Fibroblast of lung (primary cell): ENCODE results near the gene ERBB4. TPM values are rescaled to one million over a fixed set of nuclear protein-coding genes. Genes with fewer than 3 reads are reported as not detected.

Experiments used
- DNase-seq, 2 donors: peaks; one replicate each; pipeline versions ENCODE4 v3.0.0 to v3.0.0-alpha.2; 2010; ENCODE audit warnings: low read depth in 2 of 2
- H2AFZ ChIP-seq: 2 replicates; pipeline ENCODE4 v1.5.1; 2012; ENCODE audit warnings: low read length, control low read depth, inconsistent platforms
- H3K27ac ChIP-seq: 2 replicates; pipeline ENCODE4 v1.5.1; 2011; ENCODE audit warnings: low read length, control low read depth; ENCODE audit not compliant: insufficient read depth
- H3K27me3 ChIP-seq: 2 replicates; pipeline ENCODE4 v1.5.1; 2011; ENCODE audit warnings: mild to moderate bottlenecking, low read length; ENCODE audit not compliant: control insufficient read depth, insufficient read depth
- H3K36me3 ChIP-seq: 2 replicates; pipeline ENCODE4 v1.5.1; 2011; ENCODE audit warnings: low read length; ENCODE audit not compliant: control insufficient read depth, insufficient read depth
- H3K4me1 ChIP-seq: 2 replicates; pipeline ENCODE4 v1.5.1; 2011; ENCODE audit warnings: low read length; ENCODE audit not compliant: control insufficient read depth, insufficient read depth; ENCODE audit errors: extremely low read depth
- H3K4me2 ChIP-seq: 2 replicates; pipeline ENCODE4 v1.5.1; 2011; ENCODE audit warnings: low read length, control low read depth; ENCODE audit not compliant: insufficient read depth; ENCODE audit errors: extremely low read depth
- H3K4me3 ChIP-seq, 4 experiments: fragments of 200-600 bp in 1 of 4; sonication (generic) in 1 of 4; replicated peaks in 1 of 4; 2 replicates each; pipeline ENCODE4 v1.5.1; 2011 to 2016; ENCODE audit warnings: low read length in 4 of 4, low read depth in 3 of 4, mild to moderate bottlenecking in 3 of 4, control low read depth in 2 of 4, inconsistent platforms in 1 of 4, mixed read lengths in 1 of 4; ENCODE audit not compliant: insufficient read depth in 1 of 4; ENCODE audit errors: control extremely low read depth in 1 of 4
- H3K79me2 ChIP-seq: 2 replicates; pipeline ENCODE4 v1.5.1; 2012; ENCODE audit warnings: mild to moderate bottlenecking, low read length, inconsistent platforms; ENCODE audit not compliant: control insufficient read depth, insufficient read depth
- H3K9ac ChIP-seq: 2 replicates; pipeline ENCODE4 v1.5.1; 2011; ENCODE audit warnings: mild to moderate bottlenecking, low read length, control low read depth; ENCODE audit not compliant: insufficient read depth
- H3K9me3 ChIP-seq: 2 replicates; pipeline ENCODE4 v1.5.1; 2012; ENCODE audit warnings: low read depth, low read length; ENCODE audit not compliant: control insufficient read depth, insufficient read depth
- H4K20me1 ChIP-seq: 2 replicates; pipeline ENCODE4 v1.5.1; 2011; ENCODE audit warnings: low read length; ENCODE audit not compliant: control insufficient read depth, insufficient read depth; ENCODE audit errors: extremely low read depth
- CTCF ChIP-seq, 2 donors: IDR thresholded peaks in 1 of 2; conservative IDR thresholded peaks in 1 of 2; 1 replicate in 1 of 2; 2 replicates in 1 of 2; pipeline ENCODE4 v1.5.1; 2011 to 2012; ENCODE audit warnings: low read length in 2 of 2, control low read depth in 1 of 2, inconsistent platforms in 1 of 2, low read depth in 1 of 2, mild to moderate bottlenecking in 1 of 2
- EZH2 ChIP-seq: IDR thresholded peaks from 2 replicates; pipeline ENCODE4 v1.5.1; 2012; ENCODE audit warnings: low read length, control low read depth, mild to moderate bottlenecking; ENCODE audit errors: missing control alignments
- polyA plus RNA-seq, 2 donors: library from polyadenylated mRNA; depleted of rRNA in 1 of 2; stranded (reverse) in 1 of 2; unstranded in 1 of 2; fragments of >200 nt; gene quantifications; 2 replicates each; pipeline ENCODE4 v1.2.1, GENCODE V29; 2011 to 2012; ENCODE audit warnings: missing spikeins in 1 of 2
- total RNA-seq: library from RNA; depleted of rRNA; stranded (reverse); fragments of >200 nt; gene quantifications from 2 replicates; pipeline ENCODE4 v1.2.1, GENCODE V29; 2014

Gene ERBB4
- total and polyA plus RNA-seq, 2 donors (not counting 1 experiment from before 2014, with no cell fraction given): 0.08 to 0.17 TPM

GRCh38 chr2:211986313-211986712 is 552.3 kb downstream of the ERBB4 start:
- DNase-seq: no peak
- TF ChIP-seq EZH2 (no peak), CTCF (conservative IDR thresholded peaks at IDR 0.05 in 1 of 2, IDR thresholded peaks at IDR 0.05 in 1 of 2; ENCODE audit: low read depth in 1 of 2, low read length in 2 of 2) (no peak)
- no peak overlapping the region for H2AFZ ChIP-seq
- no peak overlapping the region for H3K4me3 ChIP-seq
- no peaks in the 10 kb centered on the region for H3K27me3 ChIP-seq
- no peaks in the 10 kb centered on the region for H3K36me3 ChIP-seq
- no peaks in the 10 kb centered on the region for H4K20me1 ChIP-seq
- no peaks in the 10 kb centered on the region for H3K4me1 ChIP-seq
- H3K4me2 ChIP-seq: no peak overlapping the region
- H3K79me2 ChIP-seq: no peaks in the 10 kb centered on the region
- H3K9me3 ChIP-seq: no peaks in the 10 kb centered on the region
- H3K27ac ChIP-seq: no peak overlapping the region
- no peak overlapping the region for H3K9ac ChIP-seq

GRCh38 chr2:211985393-211985792 is 553.2 kb downstream of the ERBB4 start:
- Histone ChIP-seq H3K27ac (no peak overlapping the region), H4K20me1 (no peaks in the 10 kb centered on the region), H3K9me3 (no peaks in the 10 kb centered on the region), H3K9ac (no peak overlapping the region), H3K36me3 (no peaks in the 10 kb centered on the region), H2AFZ (no peak overlapping the region), H3K27me3 (no peaks in the 10 kb centered on the region), H3K4me1 (no peaks in the 10 kb centered on the region), H3K4me3 (no peak overlapping the region), H3K79me2 (no peaks in the 10 kb centered on the region), H3K4me2 (no peak overlapping the region)
- no peak for DNase-seq
- no peak for TF ChIP-seq EZH2
- TF ChIP-seq CTCF (conservative IDR thresholded peaks at IDR 0.05 in 1 of 2, IDR thresholded peaks at IDR 0.05 in 1 of 2; ENCODE audit: low read depth in 1 of 2, low read length in 2 of 2): no peak

- TF ChIP-seq CTCF (conservative IDR thresholded peaks at IDR 0.05 in 1 of 2, IDR thresholded peaks at IDR 0.05 in 1 of 2; ENCODE audit: low read depth in 1 of 2, low read length in 2 of 2) (no peak), EZH2 (no peak)
- peak in 1 of 2 donors; percentile 4 for DNase-seq
- no peaks in the 10 kb centered on the region for H4K20me1 ChIP-seq
- no peaks in the 10 kb centered on the region for H3K9me3 ChIP-seq
- H3K9ac ChIP-seq: no peak overlapping the region
- no peaks in the 10 kb centered on the region for H3K36me3 ChIP-seq
- no peaks in the 10 kb centered on the region for H3K27me3 ChIP-seq
- H3K4me3 ChIP-seq: no peak overlapping the region
- no peaks in the 10 kb centered on the region for H3K79me2 ChIP-seq
- H3K27ac ChIP-seq: no peak overlapping the region
- no peak overlapping the region for H3K4me2 ChIP-seq
- H2AFZ ChIP-seq: no peak overlapping the region
- H3K4me1 ChIP-seq: no peaks in the 10 kb centered on the region
These were observed 556.4 kb downstream of the ERBB4 start for GRCh38 chr2:211982162-211982561.
